Superior temporal gyrus (tissue), 1 donor: ENCODE measurements around the gene RBP2.

ENCODE experiments used
- DNase-seq: peaks from one replicate; pipeline ENCODE4 v3.0.0-alpha.2; 2016; ENCODE audit errors: extremely low spot score

RBP2 gene

GRCh38 chr3:139481116-139481515, 4.8 kb upstream of the RBP2 start:
- no peak for DNase-seq

- no peak for DNase-seq
Observed at GRCh38 chr3:139480585-139480984, 4.3 kb upstream of the RBP2 start.

- DNase-seq, result no peak
Observed at GRCh38 chr3:139477710-139478640, 1.7 kb upstream of the RBP2 start.

- no peak for DNase-seq
Observed at GRCh38 chr3:139473155-139473771, 3.1 kb downstream of the RBP2 start.

GRCh38 chr3:139472380-139473010, 3.8 kb downstream of the RBP2 start:
- no peak for DNase-seq

- DNase-seq, result no peak
Observed at GRCh38 chr3:139470199-139470598, 6.1 kb downstream of the RBP2 start.

- DNase-seq, result no peak
Observed at GRCh38 chr3:139468399-139468798, 7.9 kb downstream of the RBP2 start.

- DNase-seq, result no peak
Observed at GRCh38 chr3:139466360-139466759, 10.0 kb downstream of the RBP2 start.

GRCh38 chr3:139465636-139466035, 10.7 kb downstream of the RBP2 start:
- DNase-seq, result no peak

- no peak for DNase-seq
Observed at GRCh38 chr3:139463466-139463865, 12.8 kb downstream of the RBP2 start.

GRCh38 chr3:139460529-139460928, 15.8 kb downstream of the RBP2 start:
- DNase-seq, result no peak

GRCh38 chr3:139460076-139460475, 16.2 kb downstream of the RBP2 start:
- DNase-seq, result no peak

- DNase-seq, result no peak
Observed at GRCh38 chr3:139458348-139458747, 18.0 kb downstream of the RBP2 start.

- DNase-seq, result no peak
Observed at GRCh38 chr3:139457066-139457465, 19.2 kb downstream of the RBP2 start.

GRCh38 chr3:139456386-139456785, 19.9 kb downstream of the RBP2 start:
- DNase-seq, result no peak

GRCh38 chr3:139455855-139456254, 20.5 kb downstream of the RBP2 start:
- DNase-seq, result no peak

GRCh38 chr3:139455206-139455605, 21.1 kb downstream of the RBP2 start:
- no peak for DNase-seq

GRCh38 chr3:139454346-139454745, 22.0 kb downstream of the RBP2 start:
- no peak for DNase-seq

- no peak for DNase-seq
Observed at GRCh38 chr3:139450159-139450558, 26.2 kb downstream of the RBP2 start.

- no peak for DNase-seq
Observed at GRCh38 chr3:139449566-139449965, 26.8 kb downstream of the RBP2 start.

GRCh38 chr3:139448104-139448503, 28.2 kb downstream of the RBP2 start:
- DNase-seq, result peak; percentile 89

GRCh38 chr3:139447486-139447885, 28.8 kb downstream of the RBP2 start:
- no peak for DNase-seq

GRCh38 chr3:139444446-139444845, 31.9 kb downstream of the RBP2 start:
- no peak for DNase-seq
